Neural progenitor cell (in vitro differentiated cells): ENCODE results near the gene IQCC. TPM values are rescaled to one million over a fixed set of nuclear protein-coding genes. Genes with fewer than 3 reads are reported as not detected.

Experiments
- DNase-seq: peaks from one replicate; pipeline ENCODE4 v3.0.0-alpha.2; 2016; ENCODE audit warnings: low spot score
- H2AFZ ChIP-seq: fragments of 200-600 bp; sonication (generic); replicated peaks from 2 replicates; pipeline ENCODE4 v1.6.1; 2016; ENCODE audit warnings: antibody characterized with exemption
- H3F3A ChIP-seq: fragments of 200-600 bp; sonication (generic); 2 replicates; pipeline ENCODE4 v1.6.1; 2016; ENCODE audit warnings: antibody characterized with exemption, low read depth
- H3K27ac ChIP-seq: fragments of 200-600 bp; sonication (generic); 2 replicates; pipeline ENCODE4 v1.5.1; 2016; ENCODE audit warnings: mild to moderate bottlenecking
- H3K27me3 ChIP-seq: fragments of 200-600 bp; sonication (generic); 2 replicates; pipeline ENCODE4 v1.6.1; 2016; ENCODE audit warnings: mild to moderate bottlenecking, moderate library complexity
- H3K36me3 ChIP-seq: fragments of 200-600 bp; sonication (generic); 2 replicates; pipeline ENCODE4 v1.5.1; 2016
- H3K4me1 ChIP-seq: fragments of 200-600 bp; sonication (generic); 2 replicates; pipeline ENCODE4 v1.6.1; 2016; ENCODE audit warnings: mixed run types
- H3K4me2 ChIP-seq: fragments of 200-600 bp; sonication (generic); 2 replicates; pipeline ENCODE4 v1.6.1; 2016
- H3K4me3 ChIP-seq: fragments of 200-600 bp; sonication (generic); 2 replicates; pipeline ENCODE4 v1.5.1; 2016
- H3K79me2 ChIP-seq: fragments of 200-600 bp; sonication (generic); 2 replicates; pipeline ENCODE4 v1.6.1; 2016; ENCODE audit warnings: low read depth
- H3K9ac ChIP-seq: fragments of 200-600 bp; sonication (generic); 2 replicates; pipeline ENCODE4 v1.6.1; 2016
- H3K9me3 ChIP-seq: fragments of 200-600 bp; sonication (generic); 2 replicates; pipeline ENCODE4 v1.5.1; 2016; ENCODE audit warnings: low read depth
- H4K20me1 ChIP-seq: fragments of 200-600 bp; sonication (generic); 2 replicates; pipeline ENCODE4 v1.6.1; 2016; ENCODE audit warnings: low read depth
- H3K27ac Mint-ChIP-seq: 3 replicates; pipeline ENCODE4 v1.8.0; 2021; ENCODE audit warnings: mixed read lengths
- H3K27me3 Mint-ChIP-seq: 2 replicates; pipeline ENCODE4 v1.8.0; 2022; ENCODE audit warnings: low read depth, mild to moderate bottlenecking, inconsistent platforms, moderate library complexity, mixed read lengths; ENCODE audit not compliant: insufficient read depth
- H3K36me3 Mint-ChIP-seq: 3 replicates; pipeline ENCODE4 v1.8.0; 2021; ENCODE audit warnings: mixed read lengths
- H3K4me1 Mint-ChIP-seq: 3 replicates; pipeline ENCODE4 v1.8.0; 2021; ENCODE audit warnings: mixed read lengths
- H3K4me3 Mint-ChIP-seq: 3 replicates; pipeline ENCODE4 v1.8.0; 2021; ENCODE audit warnings: mild to moderate bottlenecking, moderate library complexity, mixed read lengths
- H3K9me3 Mint-ChIP-seq: 3 replicates; pipeline ENCODE4 v1.8.0; 2020; ENCODE audit warnings: mixed read lengths
- CTCF ChIP-seq: fragments of 200-600 bp; sonication (generic); IDR thresholded peaks from 2 replicates; pipeline ENCODE4 v1.5.1; 2017; ENCODE audit warnings: antibody characterized with exemption, mild to moderate bottlenecking
- EZH2 ChIP-seq: fragments of 200-600 bp; sonication (generic); IDR thresholded peaks from 2 replicates; pipeline ENCODE4 v1.6.1; 2017; ENCODE audit warnings: antibody characterized with exemption, mild to moderate bottlenecking, moderate library complexity
- EZH2phosphoT487 ChIP-seq: fragments of 200-600 bp; sonication (generic); IDR thresholded peaks from 2 replicates; pipeline ENCODE4 v1.6.1; 2017; ENCODE audit warnings: antibody characterized with exemption
- total RNA-seq: library from RNA; depleted of rRNA; stranded (reverse); fragments of >200 nt; gene quantifications from 2 replicates; pipeline ENCODE4 v1.2.3, GENCODE V29; 2015; ENCODE audit warnings: low replicate concordance

The IQCC gene
- total RNA-seq, 1 donor from 2014 or later, result 5.8 TPM

GRCh38 chr1:32195531-32195930, 9.9 kb upstream of the IQCC start:
- Histone ChIP-seq H3K4me2 (no peak overlapping the region), H4K20me1 (peaks cover 9% of the 10 kb centered on the region), H3F3A (peaks cover 32% of the 10 kb centered on the region), H3K9ac (no peak overlapping the region), H3K27me3 (no peaks in the 10 kb centered on the region), H3K27ac (no peak overlapping the region), H3K4me3 (no peak overlapping the region), H3K79me2 (no peaks in the 10 kb centered on the region), H3K36me3 (no peaks in the 10 kb centered on the region), H3K9me3 (no peaks in the 10 kb centered on the region), H3K4me1 (peaks cover 20% of the 10 kb centered on the region), H2AFZ (no peak overlapping the region)
- H3K27ac Mint-ChIP-seq, result no peak overlapping the region
- peaks cover 36% of the 10 kb centered on the region for H3K36me3 Mint-ChIP-seq
- no peak for DNase-seq
- no peaks in the 10 kb centered on the region for H3K27me3 Mint-ChIP-seq
- H3K4me1 Mint-ChIP-seq, result peaks cover 26% of the 10 kb centered on the region
- no peaks in the 10 kb centered on the region for H3K9me3 Mint-ChIP-seq
- TF ChIP-seq CTCF (no peak), EZH2phosphoT487 (no peak), EZH2 (no peak)
- H3K4me3 Mint-ChIP-seq, result no peak overlapping the region

DNA sequence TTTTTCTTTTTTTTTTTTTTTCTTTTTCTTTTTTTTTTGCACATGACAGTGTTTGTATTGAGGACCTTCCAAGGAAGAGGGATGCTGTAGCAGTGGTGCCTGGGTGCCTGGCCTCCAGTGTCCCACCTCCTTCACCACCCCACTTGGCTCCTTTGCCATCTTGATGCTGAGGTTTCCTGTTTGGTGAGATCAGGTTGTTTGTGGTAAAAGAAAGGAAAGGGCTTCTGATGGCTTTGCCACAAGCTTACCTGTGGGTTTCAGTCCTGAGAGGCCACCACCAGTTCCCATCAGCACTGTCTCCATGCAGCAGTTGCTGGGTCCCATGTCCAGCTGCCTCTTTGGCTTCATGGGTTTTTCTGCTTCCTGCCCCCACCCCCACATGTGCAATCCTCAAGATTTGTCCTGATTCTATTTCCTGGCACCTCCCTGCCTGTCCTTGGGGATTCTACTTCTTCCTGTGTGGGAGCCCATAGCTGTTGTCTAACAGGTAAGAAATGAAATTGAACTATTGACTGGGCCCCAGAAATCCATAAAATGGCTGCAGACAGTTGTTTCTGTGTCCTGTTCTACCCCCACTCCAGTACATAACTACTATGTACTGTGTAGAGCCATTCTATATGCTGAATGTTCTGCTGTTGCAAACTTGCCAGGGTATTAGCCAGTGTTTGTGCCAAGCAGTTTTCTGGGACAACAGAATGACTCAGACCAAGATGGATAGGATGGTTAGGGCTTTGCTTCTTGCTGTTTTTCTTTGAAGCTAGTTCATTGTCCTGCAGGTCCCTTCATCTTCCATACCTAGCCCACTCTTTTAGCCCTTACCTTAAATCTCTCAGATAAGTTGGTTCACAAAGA, 9.3 kb upstream of the IQCC start:
- Mint-ChIP-seq H3K36me3 (peaks cover 36% of the 10 kb centered on the region), H3K27ac (no peak overlapping the region), H3K4me1 (peaks cover 26% of the 10 kb centered on the region), H3K27me3 (no peaks in the 10 kb centered on the region), H3K4me3 (no peak overlapping the region), H3K9me3 (no peaks in the 10 kb centered on the region)
- Histone ChIP-seq H3K79me2 (no peaks in the 10 kb centered on the region), H3K9me3 (no peaks in the 10 kb centered on the region), H3F3A (peaks cover 39% of the 10 kb centered on the region), H3K4me1 (peaks cover 20% of the 10 kb centered on the region), H2AFZ (no peak overlapping the region), H3K27ac (no peak overlapping the region), H3K4me3 (no peak overlapping the region), H3K27me3 (no peaks in the 10 kb centered on the region), H4K20me1 (peaks cover 9% of the 10 kb centered on the region), H3K9ac (no peak overlapping the region), H3K4me2 (no peak overlapping the region), H3K36me3 (no peaks in the 10 kb centered on the region)
- no peak for DNase-seq
- TF ChIP-seq EZH2 (no peak), EZH2phosphoT487 (no peak)

GRCh38 chr1:32197074-32197473, 8.4 kb upstream of the IQCC start:
- Histone ChIP-seq H3K9ac (no peak overlapping the region), H3K4me1 (peaks cover 25% of the 10 kb centered on the region), H3K4me3 (no peak overlapping the region), H4K20me1 (peaks cover 9% of the 10 kb centered on the region), H3K27ac (peak overlapping the region; percentile 45), H3K9me3 (no peaks in the 10 kb centered on the region), H3F3A (peaks cover 48% of the 10 kb centered on the region), H2AFZ (no peak overlapping the region), H3K36me3 (no peaks in the 10 kb centered on the region), H3K79me2 (no peaks in the 10 kb centered on the region), H3K27me3 (no peaks in the 10 kb centered on the region), H3K4me2 (no peak overlapping the region)
- Mint-ChIP-seq H3K4me3 (no peak overlapping the region), H3K9me3 (no peaks in the 10 kb centered on the region), H3K36me3 (peaks cover 27% of the 10 kb centered on the region), H3K27me3 (no peaks in the 10 kb centered on the region), H3K4me1 (peaks cover 35% of the 10 kb centered on the region), H3K27ac (no peak overlapping the region)
- TF ChIP-seq EZH2 (no peak), CTCF (no peak), EZH2phosphoT487 (no peak)
- no peak for DNase-seq

DNA sequence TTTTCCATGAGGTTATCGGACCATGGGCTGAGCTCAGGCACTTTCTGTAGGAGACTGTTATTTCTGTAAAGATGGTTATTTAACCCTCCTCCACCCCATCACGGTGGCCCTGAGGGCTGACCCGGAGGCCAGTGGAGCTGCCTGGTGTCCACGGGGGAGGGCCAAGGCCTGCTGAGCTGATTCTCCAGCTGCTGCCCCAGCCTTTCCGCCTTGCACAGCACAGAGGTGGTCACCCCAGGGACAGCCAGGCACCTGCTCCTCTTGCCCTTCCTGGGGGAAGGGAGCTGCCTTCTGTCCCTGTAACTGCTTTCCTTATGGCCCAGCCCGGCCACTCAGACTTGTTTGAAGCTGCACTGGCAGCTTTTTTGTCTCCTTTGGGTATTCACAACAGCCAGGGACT, 7.6 kb upstream of the IQCC start:
- peak overlapping the region; percentile 45 for H3K27ac ChIP-seq

More for the DNA sequence above, 7.6 kb upstream of the IQCC start:
- H3F3A ChIP-seq, result peaks cover 52% of the 10 kb centered on the region
- no peak overlapping the region for H3K9ac ChIP-seq
- no peaks in the 10 kb centered on the region for H3K36me3 ChIP-seq
- H2AFZ ChIP-seq, result no peak overlapping the region
- peaks cover 39% of the 10 kb centered on the region for H3K4me1 Mint-ChIP-seq
- H3K27me3 Mint-ChIP-seq, result no peaks in the 10 kb centered on the region
- H3K9me3 ChIP-seq, result no peaks in the 10 kb centered on the region
- TF ChIP-seq EZH2phosphoT487, result no peak
- TF ChIP-seq EZH2, result no peak
- TF ChIP-seq CTCF, result no peak
- H3K9me3 Mint-ChIP-seq, result no peaks in the 10 kb centered on the region
- H3K4me3 ChIP-seq, result no peak overlapping the region
- H3K27me3 ChIP-seq, result no peaks in the 10 kb centered on the region
- H4K20me1 ChIP-seq, result peaks cover 9% of the 10 kb centered on the region
- peaks cover 23% of the 10 kb centered on the region for H3K36me3 Mint-ChIP-seq
- no peak overlapping the region for H3K4me3 Mint-ChIP-seq
- peaks cover 25% of the 10 kb centered on the region for H3K4me1 ChIP-seq
- no peak for DNase-seq
- H3K27ac Mint-ChIP-seq, result peak overlapping the region; percentile 82
- H3K4me2 ChIP-seq, result no peak overlapping the region
- no peaks in the 10 kb centered on the region for H3K79me2 ChIP-seq
